HG03280 (cell line): ENCODE measurements around the gene C6orf47.

Experiments
- ATAC-seq: cut with Tn5 transposase; IDR thresholded peaks from one replicate; pipeline ENCODE4 v1.9.1; 2021; ENCODE audit warnings: mild to moderate bottlenecking, moderate library complexity; ENCODE audit not compliant: unreplicated experiment

C6orf47 gene

GRCh38 chr6:31689249-31690110, 28.9 kb upstream of the C6orf47 start:
- no peak for ATAC-seq

GRCh38 chr6:31687860-31688693, 27.5 kb upstream of the C6orf47 start:
- ATAC-seq = no peak

GRCh38 chr6:31687321-31687720, 26.7 kb upstream of the C6orf47 start:
- ATAC-seq = no peak

GRCh38 chr6:31686483-31686882, 25.9 kb upstream of the C6orf47 start:
- no peak for ATAC-seq

- ATAC-seq = no peak
These were observed 23.0 kb upstream of the C6orf47 start for GRCh38 chr6:31683591-31683990.

GRCh38 chr6:31681135-31681671, 20.6 kb upstream of the C6orf47 start:
- no peak for ATAC-seq

- no peak for ATAC-seq
These were observed 19.9 kb upstream of the C6orf47 start, which contains the start of gene LY6G5C for GRCh38 chr6:31680226-31681134. Gene LY6G5C (minus strand): TSS chr6:31681067. CDS start chr6:31680373, 694 bp downstream.

GRCh38 chr6:31677955-31678354, 17.4 kb upstream of the C6orf47 start:
- no peak for ATAC-seq

GRCh38 chr6:31676904-31677303, 16.3 kb upstream of the C6orf47 start:
- no peak for ATAC-seq

GRCh38 chr6:31676322-31676903, 15.8 kb upstream of the C6orf47 start:
- ATAC-seq = no peak

- no peak for ATAC-seq
These were observed 9.1 kb upstream of the C6orf47 start, which contains the start of gene LY6G5B for GRCh38 chr6:31669676-31670075. Gene LY6G5B (plus strand): TSS chr6:31669976. CDS start chr6:31670951, 975 bp downstream.

- ATAC-seq = no peak
These were observed 5.9 kb upstream of the C6orf47 start for GRCh38 chr6:31666337-31666965.

GRCh38 chr6:31665501-31666336, 5.1 kb upstream of the C6orf47 start, which contains the start of gene CSNK2B:
Gene CSNK2B (plus strand): TSS chr6:31666080. CDS start chr6:31666832, 752 bp downstream.
- ATAC-seq = peak; percentile 84

GRCh38 chr6:31664790-31665500, 4.4 kb upstream of the C6orf47 start, which contains the start of gene GPANK1:
Gene GPANK1 (minus strand): TSS chr6:31664997. CDS start chr6:31664478, 519 bp downstream.
- peak; percentile 36 for ATAC-seq

- ATAC-seq = no peak
These were observed 3.6 kb upstream of the C6orf47 start for GRCh38 chr6:31663961-31664789.

GRCh38 chr6:31663126-31663960, 2.8 kb upstream of the C6orf47 start:
- no peak for ATAC-seq
